ENCODE data around the gene OR6C6.
"Not testable (repeated sequence)": the region's sequence is repeated elsewhere in the genome, so short reads cannot be mapped to it uniquely, and the experiment has no call there.

OR6C6 gene
- total RNA-seq: 0 reads per million in 2 donors

- DNase-seq: no peak
Observed at GRCh38 chr12:55296469-55296868, at the start of gene OR6C6. TSS of gene OR6C6 (minus strand) at chr12:55296569. CDS start at chr12:55295232, 1,337 bp downstream.

DNA sequence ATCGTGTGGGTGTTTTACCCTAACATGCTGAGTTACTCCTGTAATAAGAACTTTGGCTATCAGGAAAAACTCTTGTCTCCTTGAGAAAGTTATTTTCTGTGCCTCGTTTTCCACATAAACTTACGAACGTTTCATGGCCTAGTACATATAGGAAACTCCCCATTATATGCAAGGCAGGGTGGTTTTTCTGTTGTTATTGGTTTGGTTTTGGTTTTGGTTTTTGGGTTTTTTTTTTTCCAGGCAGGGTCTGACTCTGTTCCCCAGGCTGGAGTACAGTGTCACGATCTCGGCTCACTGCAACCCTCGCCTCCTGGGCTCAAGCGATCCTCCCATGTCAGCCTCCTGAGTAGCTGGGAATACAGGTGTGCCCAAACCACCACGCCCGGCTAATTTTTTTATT is 39.6 kb upstream of the OR6C6 start:
- no peak for DNase-seq

- no peak for DNase-seq
Observed at GRCh38 chr12:55330446-55330845, 34.1 kb upstream of the OR6C6 start, which contains the start of gene OR6C3. TSS of gene OR6C3 (plus strand) at chr12:55330746. CDS start at chr12:55331701, 955 bp downstream.

DNA sequence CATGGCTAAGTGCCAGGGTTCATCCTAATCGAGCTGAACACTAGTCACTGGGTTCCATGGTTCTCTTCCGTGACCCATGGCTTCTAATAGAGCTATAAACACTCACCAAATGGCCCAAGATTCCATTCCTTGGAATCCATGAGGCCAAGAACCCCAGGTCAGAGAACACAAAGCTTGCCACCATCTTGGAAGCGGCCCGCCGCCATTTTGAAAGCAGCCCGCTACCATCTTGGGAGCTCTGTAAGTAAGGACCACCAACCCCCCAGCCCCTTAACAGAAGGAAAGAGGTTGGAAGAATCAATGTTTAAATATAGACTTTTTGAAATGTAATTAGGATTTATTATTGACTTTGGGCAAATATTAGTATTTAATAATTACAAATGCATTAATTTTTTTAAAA is 29.4 kb upstream of the OR6C6 start:
- not testable (repeated sequence) for DNase-seq

DNA sequence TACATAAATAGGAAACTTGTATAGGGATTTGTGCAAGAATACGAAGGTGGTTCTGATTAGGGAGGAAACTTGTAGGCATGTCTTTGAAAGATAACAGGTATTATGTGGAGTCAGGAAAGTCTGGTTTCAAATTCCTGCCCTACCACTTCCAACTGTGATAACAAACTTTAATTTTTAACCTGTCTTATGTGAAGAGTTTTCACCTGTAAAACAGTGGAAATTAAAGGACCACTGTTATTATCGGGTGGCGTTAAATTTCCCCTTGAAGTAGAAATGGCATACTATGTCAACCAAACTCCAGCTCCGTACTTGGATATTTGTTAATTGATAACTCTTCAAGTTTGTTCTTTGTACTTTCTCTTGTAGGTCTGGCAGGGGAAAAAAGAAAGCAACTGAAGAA is 23.8 kb upstream of the OR6C6 start:
- DNase-seq: no peak

GRCh38 chr12:55314043-55314442 is 17.7 kb upstream of the OR6C6 start, which contains the start of gene OR6C1:
TSS of gene OR6C1 (plus strand) at chr12:55314343. CDS start at chr12:55320600, 6,257 bp downstream.
- no peak for DNase-seq

DNA sequence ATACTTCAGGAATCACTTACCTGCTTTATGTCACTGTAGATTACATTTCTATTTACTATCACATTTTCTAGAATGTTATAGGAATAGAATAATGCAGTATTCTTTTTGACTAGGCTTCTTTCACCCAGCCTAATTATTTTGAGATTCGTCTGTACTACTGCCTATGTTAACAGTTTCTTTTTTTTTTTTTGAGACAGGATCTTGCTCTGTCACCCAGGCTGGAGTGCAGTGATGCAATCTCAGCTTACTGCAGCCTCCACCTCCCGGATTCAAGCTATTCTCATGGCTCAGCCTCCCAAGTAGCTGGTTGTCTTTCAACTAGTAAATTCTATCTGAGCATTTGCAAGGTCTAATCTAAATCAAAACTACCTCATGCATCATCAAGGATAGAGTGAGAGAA is 6.4 kb downstream of the OR6C6 start:
- DNase-seq: no peak

DNA sequence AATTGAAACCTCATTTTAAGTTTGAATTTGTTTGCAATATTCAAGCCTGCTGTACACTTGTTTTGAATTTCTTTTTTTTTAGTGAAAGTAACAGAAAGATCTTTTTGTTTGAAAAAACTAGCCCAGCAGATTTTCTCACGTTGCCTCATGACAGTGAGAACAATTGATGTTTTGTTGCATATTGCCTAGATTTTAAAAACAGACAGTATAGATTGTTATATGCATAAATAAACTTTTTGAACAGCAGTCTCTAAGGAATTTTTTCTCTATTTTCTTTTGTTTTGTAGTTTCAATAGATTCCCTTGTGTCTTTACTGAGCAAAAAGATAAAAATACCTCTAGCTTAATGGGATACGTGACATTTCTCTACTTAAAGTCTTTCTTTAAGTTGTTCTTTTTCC is 15.4 kb downstream of the OR6C6 start:
- DNase-seq: no peak

DNA sequence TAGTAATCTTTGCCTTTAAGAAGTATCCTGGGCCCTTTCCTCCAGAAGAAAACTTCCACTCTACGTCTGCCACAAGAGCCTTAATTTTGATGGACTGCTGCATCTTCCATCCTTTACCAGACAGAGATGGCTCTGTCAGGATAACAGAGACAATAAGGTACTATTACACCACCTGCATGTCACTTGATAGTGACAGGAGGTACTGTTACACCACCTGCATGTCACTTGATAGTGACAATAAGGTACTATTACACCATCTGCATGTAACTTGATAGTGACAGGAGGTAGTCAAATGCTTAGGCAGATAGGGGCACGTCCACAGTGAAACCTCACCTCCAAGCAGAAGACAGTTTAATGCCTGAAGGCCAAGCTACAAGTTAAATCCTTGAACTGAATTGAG is 38.1 kb downstream of the OR6C6 start:
- no peak for DNase-seq

DNA sequence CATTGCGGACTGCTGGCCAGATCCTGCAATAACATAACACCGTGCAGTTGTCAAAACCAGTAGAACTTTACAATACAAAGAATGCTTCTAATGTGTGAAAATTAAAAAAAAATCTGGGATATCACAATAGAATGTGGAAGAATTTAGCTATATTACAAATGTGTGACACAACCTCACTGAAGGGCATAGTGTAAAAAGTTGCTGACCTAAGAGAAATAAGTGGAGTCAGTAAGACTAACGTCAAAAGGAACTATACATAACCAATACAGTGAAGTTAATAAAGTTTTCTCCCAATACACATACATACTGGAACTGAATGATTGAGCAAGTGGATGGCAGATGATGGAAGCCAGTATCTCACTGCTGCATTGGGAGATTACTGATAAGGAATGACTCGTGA is 39.5 kb downstream of the OR6C6 start:
- DNase-seq: no peak

DNA sequence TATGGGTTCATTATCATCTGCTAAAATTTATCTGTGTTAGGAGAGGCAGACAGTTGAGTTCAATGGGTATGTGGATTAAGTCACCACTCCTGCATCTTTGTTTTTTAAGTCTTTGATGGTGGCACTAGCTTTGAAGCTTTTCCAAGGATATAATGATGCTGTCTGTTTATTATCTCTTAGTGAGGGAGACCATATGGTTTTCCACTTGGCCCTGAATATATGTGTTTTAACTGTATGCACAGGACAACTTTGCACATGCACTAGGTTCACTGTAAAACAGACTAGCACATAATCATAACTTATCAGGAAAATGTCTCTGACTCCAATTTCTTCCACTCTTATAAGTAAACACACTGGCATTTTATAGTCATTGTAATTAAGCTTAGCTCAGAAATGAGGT is 43.1 kb downstream of the OR6C6 start:
- no peak for DNase-seq

- DNase-seq: no peak
Observed at GRCh38 chr12:55250944-55251343, 45.4 kb downstream of the OR6C6 start.

DNA sequence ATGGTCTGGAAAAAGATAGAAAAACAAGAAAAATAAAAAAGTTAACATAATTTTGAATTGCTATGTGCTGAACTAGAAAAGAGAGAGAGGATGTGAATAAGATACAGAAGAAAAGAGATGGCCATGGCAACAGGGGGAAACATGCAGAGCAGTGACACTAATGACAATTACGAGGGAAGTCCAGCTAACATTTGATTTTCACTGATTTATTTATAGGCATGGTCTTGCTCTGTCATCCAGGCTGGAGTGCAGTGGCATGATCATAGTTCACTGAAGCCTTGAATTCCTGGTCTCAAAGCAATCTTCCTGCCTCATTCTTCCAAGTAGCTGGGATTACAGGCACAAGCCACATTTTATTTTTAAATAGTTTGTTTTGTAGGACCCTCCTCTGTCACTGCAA is 50.2 kb downstream of the OR6C6 start:
- no peak for DNase-seq

DNA sequence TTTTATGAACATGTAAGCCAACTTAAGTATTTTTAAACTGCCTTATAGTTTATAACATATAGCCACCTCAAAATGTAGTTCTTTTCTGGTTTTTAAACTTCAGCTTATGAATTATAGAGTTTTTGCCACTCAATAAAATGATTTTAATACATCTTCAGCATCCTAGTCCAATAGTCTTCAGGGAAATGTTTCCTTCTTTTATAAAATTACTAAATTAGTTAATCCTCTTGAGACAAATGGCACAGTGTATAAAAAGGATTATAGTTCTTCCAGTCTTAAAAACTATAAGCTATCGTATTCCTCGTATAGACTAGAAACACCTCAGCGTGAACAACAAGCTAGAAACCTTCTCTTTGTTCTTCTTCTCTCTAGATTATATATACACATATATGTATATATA is 52.1 kb downstream of the OR6C6 start, which contains the start of gene OR6C74:
Gene OR6C74, plus strand, starts transcription at position 301 of the 400 bp plus-strand sequence. CDS start 2,679 bp downstream, outside the sequence.
- no peak for DNase-seq

All from activated gamma-delta T cell (primary cell).